ENCODE measurements around the gene PRTN3.

DNA sequence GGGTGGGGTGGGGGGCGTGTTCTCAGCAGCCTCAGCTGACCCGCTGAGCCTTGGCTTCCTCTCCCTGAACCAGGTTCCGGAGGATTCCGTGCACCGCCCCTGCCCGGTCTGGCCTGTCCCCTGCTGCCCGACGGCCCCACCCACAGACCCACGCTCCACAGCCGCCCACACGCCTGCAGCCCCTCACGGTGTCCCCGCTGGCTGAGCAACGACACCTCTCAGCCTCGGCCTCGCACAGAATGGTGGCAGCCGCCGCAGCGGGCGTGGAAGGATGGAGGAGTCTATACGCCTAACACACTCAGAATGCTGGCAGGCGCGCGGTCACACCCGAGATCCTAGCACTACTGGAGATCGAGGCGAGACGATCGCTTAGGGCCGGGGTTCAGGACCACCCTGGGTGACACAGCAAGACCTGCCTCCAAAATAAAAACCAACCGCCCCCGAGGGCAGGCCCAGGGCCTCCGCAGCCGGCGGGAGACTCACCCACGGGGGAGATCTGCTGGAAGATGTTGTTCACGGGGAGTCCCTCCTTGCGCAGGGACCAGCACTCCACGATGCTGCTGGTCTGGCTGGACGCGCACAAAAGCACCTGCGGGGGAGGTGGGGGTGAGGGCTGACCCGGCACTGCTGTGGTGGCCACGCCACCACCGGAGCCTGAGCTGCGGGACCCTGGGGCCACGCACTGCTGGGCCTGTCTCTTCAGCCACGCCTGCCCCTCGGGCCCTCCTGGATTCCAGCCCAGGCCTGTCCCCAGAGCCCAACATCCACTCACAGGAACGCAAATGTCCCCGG lies 43.8 kb downstream of the PRTN3 start:
- TF ChIP-seq, protein P1, sequence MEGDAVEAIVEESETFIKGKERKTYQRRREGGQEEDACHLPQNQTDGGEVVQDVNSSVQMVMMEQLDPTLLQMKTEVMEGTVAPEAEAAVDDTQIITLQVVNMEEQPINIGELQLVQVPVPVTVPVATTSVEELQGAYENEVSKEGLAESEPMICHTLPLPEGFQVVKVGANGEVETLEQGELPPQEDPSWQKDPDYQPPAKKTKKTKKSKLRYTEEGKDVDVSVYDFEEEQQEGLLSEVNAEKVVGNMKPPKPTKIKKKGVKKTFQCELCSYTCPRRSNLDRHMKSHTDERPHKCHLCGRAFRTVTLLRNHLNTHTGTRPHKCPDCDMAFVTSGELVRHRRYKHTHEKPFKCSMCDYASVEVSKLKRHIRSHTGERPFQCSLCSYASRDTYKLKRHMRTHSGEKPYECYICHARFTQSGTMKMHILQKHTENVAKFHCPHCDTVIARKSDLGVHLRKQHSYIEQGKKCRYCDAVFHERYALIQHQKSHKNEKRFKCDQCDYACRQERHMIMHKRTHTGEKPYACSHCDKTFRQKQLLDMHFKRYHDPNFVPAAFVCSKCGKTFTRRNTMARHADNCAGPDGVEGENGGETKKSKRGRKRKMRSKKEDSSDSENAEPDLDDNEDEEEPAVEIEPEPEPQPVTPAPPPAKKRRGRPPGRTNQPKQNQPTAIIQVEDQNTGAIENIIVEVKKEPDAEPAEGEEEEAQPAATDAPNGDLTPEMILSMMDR (IDR thresholded peaks at IDR 0.05) = no peak
- TF ChIP-seq POLR2A (IDR thresholded peaks at IDR 0.05) = no peak
